Endodermal cell (in vitro differentiated cells): ENCODE results near the gene UROC1. TPM values are rescaled to one million over a fixed set of nuclear protein-coding genes. Genes with fewer than 3 reads are reported as not detected.

Experiments
- DNase-seq: peaks from one replicate; pipeline ENCODE4 v3.0.0-alpha.2; 2017
- H3K27ac ChIP-seq: 2 replicates; pipeline ENCODE4 v1.5.1; 2013; ENCODE audit warnings: mild to moderate bottlenecking, low read depth, low read length, moderate library complexity
- H3K27me3 ChIP-seq: 2 replicates; pipeline ENCODE4 v1.6.1; 2013; ENCODE audit warnings: mild to moderate bottlenecking, low read length, moderate library complexity; ENCODE audit not compliant: insufficient read depth, control insufficient read depth, poor library complexity, severe bottlenecking
- H3K36me3 ChIP-seq: 2 replicates; pipeline ENCODE4 v1.7.0; 2013; ENCODE audit warnings: mild to moderate bottlenecking, low read length, moderate library complexity; ENCODE audit not compliant: control insufficient read depth, insufficient read depth
- H3K4me1 ChIP-seq: one replicate; pipeline ENCODE4 v1.7.0; 2013; ENCODE audit warnings: low read length; ENCODE audit not compliant: control insufficient read depth, insufficient read depth
- H3K4me3 ChIP-seq: 2 replicates; pipeline ENCODE4 v1.5.1; 2013; ENCODE audit warnings: mild to moderate bottlenecking, low read length, moderate library complexity
- H3K9ac ChIP-seq: 2 replicates; pipeline ENCODE4 v1.6.1; 2013; ENCODE audit warnings: mild to moderate bottlenecking, low read length, moderate library complexity; ENCODE audit not compliant: poor library complexity, severe bottlenecking; ENCODE audit errors: extremely low read depth
- H3K9me3 ChIP-seq: 2 replicates; pipeline ENCODE4 v1.6.1; 2013; ENCODE audit warnings: mild to moderate bottlenecking, low read length, moderate library complexity; ENCODE audit not compliant: control insufficient read depth
- H3K27ac Mint-ChIP-seq: 2 replicates; pipeline ENCODE4 v1.8.0; 2020; ENCODE audit warnings: mixed read lengths
- H3K27me3 Mint-ChIP-seq: 2 replicates; pipeline ENCODE4 v1.8.0; 2021; ENCODE audit warnings: mild to moderate bottlenecking, mixed read lengths; ENCODE audit not compliant: insufficient read depth
- H3K36me3 Mint-ChIP-seq: 2 replicates; pipeline ENCODE4 v1.8.0; 2020; ENCODE audit warnings: low read depth, mixed read lengths
- H3K4me1 Mint-ChIP-seq: 2 replicates; pipeline ENCODE4 v1.8.0; 2020; ENCODE audit warnings: mixed read lengths
- H3K4me3 Mint-ChIP-seq: 2 replicates; pipeline ENCODE4 v1.8.0; 2020; ENCODE audit warnings: mild to moderate bottlenecking, moderate library complexity, mixed read lengths
- H3K9me3 Mint-ChIP-seq: 2 replicates; pipeline ENCODE4 v1.8.0; 2020; ENCODE audit warnings: mild to moderate bottlenecking, mixed read lengths
- CTCF ChIP-seq: fragments of 200-600 bp; sonication (generic); conservative IDR thresholded peaks from 2 replicates; pipeline ENCODE4 v1.5.0; 2021; ENCODE audit warnings: antibody characterized with exemption, mild to moderate bottlenecking
- WGBS, 2 experiments: methylation state at CpG; one replicate each; pipeline versions ENCODE4 v1.1.5 to v1.1.7; 2013; ENCODE audit warnings: missing lambda C conversion rate in 2 of 2, mixed read lengths in 1 of 2; ENCODE audit not compliant: insufficient coverage in 1 of 2, insufficient read length in 1 of 2; 5-methylcytosine and 5-hydroxymethylcytosine counted together
- total RNA-seq, 2 donors: library from RNA; stranded (reverse); fragmentation: NEBNext Ultra II Directional in 1 of 2; extraction: Animal tissue kit (Norgen Biotek cat#: 25700) in 1 of 2; gene quantifications; 2 replicates in 1 of 2; 3 replicates in 1 of 2; pipeline ENCODE4 v1.2.1, GENCODE V29; 2021

The UROC1 gene
- total RNA-seq, 2 donors from 2014 or later: not detected

- Histone ChIP-seq H3K27ac (no peak overlapping the region), H3K4me3 (no peak overlapping the region), H3K4me1 (no peaks in the 10 kb centered on the region), H3K9me3 (no peaks in the 10 kb centered on the region), H3K27me3 (no peaks in the 10 kb centered on the region), H3K36me3 (no peaks in the 10 kb centered on the region), H3K9ac (no peak overlapping the region)
- H3K9me3 Mint-ChIP-seq: no peaks in the 10 kb centered on the region
- no peaks in the 10 kb centered on the region for H3K4me1 Mint-ChIP-seq
- H3K36me3 Mint-ChIP-seq: no peaks in the 10 kb centered on the region
- 87 to 93% methylated on average over 3 to 4 of the region's 4 CpGs for WGBS, 2 experiments
- H3K27me3 Mint-ChIP-seq: no peaks in the 10 kb centered on the region
- no peak for DNase-seq
- no peak overlapping the region for H3K27ac Mint-ChIP-seq
- TF ChIP-seq CTCF: no peak
- no peak overlapping the region for H3K4me3 Mint-ChIP-seq
Measured at GRCh38 chr3:126508564-126508964, 9.0 kb downstream of the UROC1 start.

GRCh38 chr3:126507886-126508285 lies 9.7 kb downstream of the UROC1 start:
- DNase-seq: no peak
- H3K4me3 Mint-ChIP-seq: no peak overlapping the region
- H3K9me3 Mint-ChIP-seq: no peaks in the 10 kb centered on the region
- no peaks in the 10 kb centered on the region for H3K36me3 Mint-ChIP-seq
- Histone ChIP-seq H3K27ac (no peak overlapping the region), H3K4me1 (no peaks in the 10 kb centered on the region), H3K36me3 (no peaks in the 10 kb centered on the region), H3K9ac (no peak overlapping the region), H3K9me3 (no peaks in the 10 kb centered on the region), H3K4me3 (no peak overlapping the region), H3K27me3 (no peaks in the 10 kb centered on the region)
- no peaks in the 10 kb centered on the region for H3K27me3 Mint-ChIP-seq
- 91 to 95% methylated on average over 5 to 9 of the region's 9 CpGs for WGBS, 2 experiments
- H3K4me1 Mint-ChIP-seq: no peaks in the 10 kb centered on the region
- no peak overlapping the region for H3K27ac Mint-ChIP-seq
- no peak for TF ChIP-seq CTCF

GRCh38 chr3:126503701-126504100 lies 13.9 kb downstream of the UROC1 start:
- no peak overlapping the region for H3K4me3 Mint-ChIP-seq
- H3K36me3 Mint-ChIP-seq: no peaks in the 10 kb centered on the region
- 93 to 96% methylated on average over 4 to 10 of the region's 10 CpGs for WGBS, 2 experiments
- H3K27me3 ChIP-seq: no peaks in the 10 kb centered on the region
- H3K4me1 Mint-ChIP-seq: peaks cover 6% of the 10 kb centered on the region
- H3K9me3 Mint-ChIP-seq: no peaks in the 10 kb centered on the region
- H3K27ac ChIP-seq: no peak overlapping the region
- H3K9ac ChIP-seq: no peak overlapping the region
- no peak for TF ChIP-seq CTCF
- H3K27me3 Mint-ChIP-seq: no peaks in the 10 kb centered on the region
- no peaks in the 10 kb centered on the region for H3K36me3 ChIP-seq
- peaks cover 5% of the 10 kb centered on the region for H3K4me1 ChIP-seq
- no peak overlapping the region for H3K27ac Mint-ChIP-seq
- H3K9me3 ChIP-seq: no peaks in the 10 kb centered on the region
- DNase-seq: no peak
- H3K4me3 ChIP-seq: no peak overlapping the region
